ENCODE data around the gene CTDP1.

DNA sequence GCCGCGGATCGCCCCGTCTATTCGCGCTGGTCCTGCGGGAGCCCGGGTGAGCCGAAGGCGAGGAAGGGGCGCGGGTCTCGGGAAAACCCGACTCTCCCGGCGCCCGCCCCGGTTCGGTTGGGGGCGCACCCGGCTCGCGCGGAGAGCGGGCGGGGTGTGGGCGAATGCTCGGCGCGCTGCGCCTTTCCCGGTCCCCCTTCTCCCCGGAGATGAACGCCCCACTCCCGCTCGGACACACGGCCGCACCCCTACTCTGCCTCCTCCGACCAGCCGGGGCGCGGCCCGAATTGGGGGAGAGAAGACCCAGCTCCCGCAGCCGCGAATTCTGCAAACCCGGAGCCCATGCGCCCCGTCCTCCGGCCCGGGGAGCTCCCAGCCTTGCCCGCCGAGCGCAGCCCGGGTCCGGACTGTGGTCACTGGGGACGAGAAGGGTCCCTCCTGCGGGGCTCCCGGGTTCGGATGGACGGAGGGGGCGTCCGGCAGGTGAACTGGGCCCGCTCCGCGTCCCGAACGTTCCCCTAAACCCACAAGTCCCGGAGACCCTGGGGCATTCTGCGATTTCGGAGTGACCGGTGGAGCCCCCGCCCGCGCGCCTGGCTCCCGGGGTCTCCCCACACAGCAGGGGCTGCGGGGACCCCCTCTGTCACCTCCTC, 118.9 kb downstream of the CTDP1 start:
- TF ChIP-seq CTCF (IDR thresholded peaks at IDR 0.05; ENCODE audit: poor library complexity) (no peak), EZH2 (IDR thresholded peaks at IDR 0.05; ENCODE audit: borderline replicate concordance) (no peak)

All from hepatocyte (in vitro differentiated cells).